Measurements from ENCODE around the gene SLC35B2. TPM values are rescaled to one million over a fixed set of nuclear protein-coding genes. Genes with fewer than 3 reads are reported as not detected.

Gene SLC35B2
- total and polyA plus RNA-seq, 9 of the 15 experiments (the other 6 are each of a cell fraction or from before 2014, with no cell fraction given): 14.5 to 59.1 (median 47.1) TPM

- H3K9me3 ChIP-seq (replicated peaks; ENCODE audit: control insufficient read depth, insufficient read depth, low read depth, low read length): no peaks in the 10 kb centered on the region
- H3K4me3 ChIP-seq: peak overlapping the region; percentile 21; the same call in 1 of the 2 replicates
- peaks cover 0 to 24% of the 10 kb centered on the region in 2 experiments; a peak in 2 of 5 replicates for H3K4me1 ChIP-seq (replicated peaks in 1 of 2; ENCODE audit: control insufficient read depth in 2 of 2, insufficient read depth in 2 of 2, low read length in 2 of 2)
- 4% methylated on average over 14 of the region's 90 CpGs for WGBS (ENCODE audit: insufficient coverage, low coverage, missing lambda C conversion rate)
- no peak overlapping the region for H3K9ac ChIP-seq (ENCODE audit: insufficient read depth in 1 of 2, low read depth in 2 of 2, low read length in 2 of 2)
- CTCF ChIA-PET (ENCODE audit: low intra/inter-chr PET ratio): interaction anchor here (4.6 kb wide), 1 partner anchor 67 kb away, joined by 61 read pairs; no protein-coding TSS in a partner anchor
- POLR2A ChIA-PET: interaction anchor here (0.6 to 4.7 kb wide), 3 partner anchors 8 to 23 kb away, joined by 3 to 24 read pairs (median 3); partner anchors contain the start of gene HSP90AB1
- peaks cover 6% of the 10 kb centered on the region; the same call in 1 of the 2 replicates for H4K20me1 ChIP-seq (replicated peaks; ENCODE audit: control insufficient read depth, insufficient read depth, low read length)
- no peaks in the 10 kb centered on the region for H3K9me1 ChIP-seq (ENCODE audit: control insufficient read depth, insufficient read depth, low read length)
- H3K27ac ChIP-seq (ENCODE audit: extremely low read depth, low read depth, low read length): no peak overlapping the region
- FAIRE-seq: no peak
- in situ Hi-C loops (cut with MboI): no loop called here
- no peak overlapping the region; the same call in 1 of the 2 replicates for H3K4me2 ChIP-seq (ENCODE audit: insufficient read depth, low read length)
- no peaks in the 10 kb centered on the region for H3K36me3 ChIP-seq (ENCODE audit: control insufficient read depth, insufficient read depth, low read length)
- intact Hi-C loops (cut with micrococcal nuclease): no loop called here
- BruUV-seq (replicated peaks): no TSS peak
- peaks cover 53 to 61% of the 10 kb centered on the region in 2 experiments for H3K27me3 ChIP-seq (ENCODE audit: control insufficient read depth in 2 of 2, insufficient read depth in 2 of 2, low read length in 2 of 2)
- peak in 3 of 4 experiments; percentile 53 to 86 (median 85) for DNase-seq (ENCODE audit: extremely low read depth in 1 of 4, low spot score in 3 of 4)
- no peak overlapping the region for H2AFZ ChIP-seq (ENCODE audit: low read depth, low read length)
- ATAC-seq: no peak; the same call in 2 of the 3 replicates
- H3K79me2 ChIP-seq (ENCODE audit: control insufficient read depth, insufficient read depth, low read length): no peaks in the 10 kb centered on the region
- TF ChIP-seq FUS (optimal IDR thresholded peaks at IDR 0.05; ENCODE audit: low read depth, low read length): no peak
- TF ChIP-seq ATF7 (IDR thresholded peaks at IDR 0.05): no peak
- no peak for TF ChIP-seq RBM17 (IDR thresholded peaks at IDR 0.05; ENCODE audit: borderline replicate concordance, low read depth, low read length)
- no peak for TF ChIP-seq MLX (CRISPR knock-in tag; conservative IDR thresholded peaks at IDR 0.05)
- TF ChIP-seq ZNF165 (CRISPR knock-in tag; IDR thresholded peaks at IDR 0.05; ENCODE audit: borderline replicate concordance): no peak
- no peak for TF ChIP-seq CC2D1A (IDR thresholded peaks at IDR 0.05)
- TF ChIP-seq PRPF4 (IDR thresholded peaks at IDR 0.05; ENCODE audit: insufficient read depth, low read depth, low read length, poor library complexity, severe bottlenecking): no peak
- no peak for TF ChIP-seq GATA2 (CRISPR knock-in tag; IDR thresholded peaks at IDR 0.05)
- no peak for TF ChIP-seq CHD4 (IDR thresholded peaks at IDR 0.05; ENCODE audit: insufficient read depth, insufficient replicate concordance, low read depth, low read length, poor library complexity, severe bottlenecking)
- no peak for TF ChIP-seq E2F6 (IDR thresholded peaks at IDR 0.05; ENCODE audit: borderline replicate concordance in 1 of 2, extremely low read depth in 1 of 2, insufficient read depth in 1 of 2, insufficient read length in 1 of 2, low read depth in 1 of 2, low read length in 1 of 2, poor library complexity in 1 of 2, severe bottlenecking in 1 of 2)
- TF ChIP-seq MTA3 (IDR thresholded peaks at IDR 0.05; ENCODE audit: borderline replicate concordance): no peak
- no peak for TF ChIP-seq STAG1 (CRISPR knock-in tag; IDR thresholded peaks at IDR 0.05; ENCODE audit: borderline replicate concordance)
- peak; percentile 79; the same call in 1 of the 2 replicates for TF ChIP-seq ZBTB7A (IDR thresholded peaks at IDR 0.05; ENCODE audit: borderline replicate concordance, control insufficient read depth, low read depth, low read length)
- no peak for TF ChIP-seq PHF21A (IDR thresholded peaks at IDR 0.05; ENCODE audit: borderline replicate concordance, low read depth)
Measured at GRCh38 chr6:44270526-44271405, 13.4 kb upstream of the SLC35B2 start.

Data from K562 (cell line).